NCI-H446 treated with DMSO at 0.1 percent for 48 hours (cell line): ENCODE data around the gene CYP3A7.
"Not testable (repeated sequence)": the region's sequence is repeated elsewhere in the genome, so short reads cannot be mapped to it uniquely, and the experiment has no call there.

Experiments used
- DNase-seq: peaks from one replicate; lab custom pipeline; 2025; lab: John Stamatoyannopoulos, UW

CYP3A7 gene

GRCh38 chr7:99699946-99700345, 35.0 kb downstream of the CYP3A7 start:
- no peak for DNase-seq

GRCh38 chr7:99698867-99699730, 35.9 kb downstream of the CYP3A7 start:
- not testable (repeated sequence) for DNase-seq

- DNase-seq = no peak
These were observed 40.1 kb downstream of the CYP3A7 start for GRCh38 chr7:99694912-99695304.

- DNase-seq = no peak
These were observed 40.6 kb downstream of the CYP3A7 start for GRCh38 chr7:99694201-99694911.

GRCh38 chr7:99693427-99694200, 41.4 kb downstream of the CYP3A7 start:
- DNase-seq = no peak

GRCh38 chr7:99693100-99693426, 41.9 kb downstream of the CYP3A7 start:
- DNase-seq = no peak

- DNase-seq = not testable (repeated sequence)
These were observed 42.4 kb downstream of the CYP3A7 start for GRCh38 chr7:99692563-99692962.

- not testable (repeated sequence) for DNase-seq
These were observed 43.3 kb downstream of the CYP3A7 start for GRCh38 chr7:99691658-99692057.

- DNase-seq = not testable (repeated sequence)
These were observed 44.1 kb downstream of the CYP3A7 start for GRCh38 chr7:99690918-99691317.

GRCh38 chr7:99685871-99686608, 49.0 kb downstream of the CYP3A7 start:
- not testable (repeated sequence) for DNase-seq

GRCh38 chr7:99685129-99685758, 49.8 kb downstream of the CYP3A7 start:
- no peak for DNase-seq

GRCh38 chr7:99679400-99680191, 55.4 kb downstream of the CYP3A7 start, which contains the start of gene CYP3A5:
Gene CYP3A5, minus strand, starts transcription at chr7:99679996. Its CDS starts 100 bp downstream, at chr7:99679896.
- peak; percentile 71 for DNase-seq

- no peak for DNase-seq
These were observed 56.0 kb downstream of the CYP3A7 start for GRCh38 chr7:99679032-99679399.

- DNase-seq = no peak
These were observed 57.3 kb downstream of the CYP3A7 start for GRCh38 chr7:99677648-99678045.

GRCh38 chr7:99677013-99677647, 57.9 kb downstream of the CYP3A7 start:
- DNase-seq = no peak

GRCh38 chr7:99674995-99675742, 59.8 kb downstream of the CYP3A7 start:
- DNase-seq = no peak

GRCh38 chr7:99672573-99672972, 62.4 kb downstream of the CYP3A7 start:
- DNase-seq = no peak

- DNase-seq = no peak
These were observed 65.2 kb downstream of the CYP3A7 start for GRCh38 chr7:99669782-99670181.

GRCh38 chr7:99668541-99668940, 66.5 kb downstream of the CYP3A7 start:
- no peak for DNase-seq
